K562 (cell line): ENCODE results near the gene RAB40B. TPM values are rescaled to one million over a fixed set of nuclear protein-coding genes. Genes with fewer than 3 reads are reported as not detected.

Experiments used
- CBX2 ChIP-seq: fragments of 200-600 bp; sonication (generic); IDR thresholded peaks from one replicate; pipeline ENCODE4 v1.6.1; 2012; ENCODE audit warnings: mild to moderate bottlenecking, low read length, inconsistent platforms; ENCODE audit not compliant: insufficient read depth, poor library complexity, severe bottlenecking
- DMBX1 ChIP-seq: fragments of 250-450 bp; sonication (Bioruptor Pico); IDR thresholded peaks from 2 replicates; pipeline ENCODE4 v1.8.0; 2022; ENCODE audit warnings: inconsistent platforms, mild to moderate bottlenecking, moderate library complexity, borderline replicate concordance
- GABPB1 ChIP-seq: sonication (generic); formaldehyde crosslinking; IDR thresholded peaks from 2 replicates; pipeline ENCODE4 v1.8.0; 2022; ENCODE audit warnings: mild to moderate bottlenecking, missing genetic modification reagents
- ILK ChIP-seq: fragments of 450-650 bp; IDR thresholded peaks from 2 replicates; pipeline ENCODE4 v1.6.1; 2016; ENCODE audit warnings: missing genetic modification characterization, low read depth, mild to moderate bottlenecking, missing compliant biosample characterization, moderate library complexity, borderline replicate concordance
- MAZ ChIP-seq, 2 experiments: fragments of 450-650 bp in 1 of 2; sonication (generic) in 1 of 2; formaldehyde crosslinking; IDR thresholded peaks in 1 of 2; conservative IDR thresholded peaks in 1 of 2; 2 replicates each; pipeline versions ENCODE4 v1.4.0 to v1.5.0; 2020; ENCODE audit warnings: mild to moderate bottlenecking in 1 of 2, missing genetic modification reagents in 1 of 2
- POLR2AphosphoS5 ChIP-seq: IDR thresholded peaks from 2 replicates; pipeline ENCODE4 v1.6.1; 2011; ENCODE audit warnings: mild to moderate bottlenecking, low read depth, low read length, moderate library complexity; ENCODE audit not compliant: control insufficient read depth, insufficient read depth
- RAD21 ChIP-seq, 2 experiments: fragments of 250-450 bp in 1 of 2; fragments of 450-650 bp in 1 of 2; sonication (Bioruptor Pico) in 1 of 2; formaldehyde crosslinking in 1 of 2; IDR thresholded peaks in 1 of 2; conservative IDR thresholded peaks in 1 of 2; 2 replicates each; pipeline versions ENCODE4 v1.4.0 to v1.8.0; 2020 to 2022; ENCODE audit warnings: mild to moderate bottlenecking in 2 of 2, moderate library complexity in 1 of 2
- RAD51 ChIP-seq: fragments of 450-650 bp; IDR thresholded peaks from 2 replicates; pipeline ENCODE4 v1.7.1; 2016; ENCODE audit warnings: low read depth, mild to moderate bottlenecking, borderline replicate concordance
- RB1 ChIP-seq: fragments of 450-650 bp; IDR thresholded peaks from 2 replicates; pipeline ENCODE4 v1.6.1; 2017; ENCODE audit warnings: low read depth, mild to moderate bottlenecking
- STAG1 ChIP-seq: sonication (generic); formaldehyde crosslinking; IDR thresholded peaks from 2 replicates; pipeline ENCODE4 v1.5.0; 2020; ENCODE audit warnings: missing genetic modification reagents, borderline replicate concordance
- TFAP4 ChIP-seq: sonication (generic); formaldehyde crosslinking; IDR thresholded peaks from 2 replicates; pipeline ENCODE4 v1.8.0; 2022; ENCODE audit warnings: missing genetic modification reagents, mild to moderate bottlenecking, moderate library complexity, borderline replicate concordance
- ZFP30 ChIP-seq: fragments of 250-450 bp; sonication (Bioruptor Pico); IDR thresholded peaks from 2 replicates; pipeline ENCODE4 v1.8.0; 2022; ENCODE audit warnings: moderate library complexity, mild to moderate bottlenecking, inconsistent platforms, borderline replicate concordance
- ZFPM2 ChIP-seq: fragments of 250-450 bp; sonication (Bioruptor Pico); IDR thresholded peaks from 2 replicates; pipeline ENCODE4 v1.5.1; 2022; ENCODE audit warnings: mild to moderate bottlenecking
- ZNF263 ChIP-seq: sonication (generic); formaldehyde crosslinking; IDR thresholded peaks from 2 replicates; pipeline ENCODE4 v1.8.0; 2022; ENCODE audit warnings: mild to moderate bottlenecking, missing genetic modification reagents, borderline replicate concordance
- polyA plus RNA-seq, 8 experiments: library from polyadenylated mRNA; depleted of rRNA in 4 of 8; stranded (reverse) in 5 of 8; unstranded in 3 of 8; fragments of >200 nt; fragmentation: Nextera tagmentation in 2 of 8; fragmentation: Illumina TruSeq in 1 of 8; extraction: Ambion mirVana in 2 of 8; extraction: Trizol in 1 of 8; gene quantifications; 2 replicates each; pipeline versions ENCODE4 v1.2.1 to v1.2.3, GENCODE V29; 2011 to 2014; ENCODE audit warnings: inconsistent platforms in 1 of 8, missing spikeins in 1 of 8
- total RNA-seq, 7 experiments: library from RNA; depleted of rRNA in 6 of 7; stranded (reverse); fragments of >200 nt in 6 of 7; fragmentation: Illumina TruSeq in 2 of 7; extraction: Trizol in 2 of 7; gene quantifications; 2 replicates each; pipeline versions ENCODE4 v1.2.1 to v1.2.3, GENCODE V29; 2011 to 2021; ENCODE audit warnings: low replicate concordance in 1 of 7
- TF ChIP-seq, protein P1 (sequence below): IDR thresholded peaks from 3 replicates; pipeline ENCODE4 v1.6.1; 2011; ENCODE audit warnings: borderline replicate concordance, mild to moderate bottlenecking; ENCODE audit not compliant: insufficient read length, insufficient read depth
- TF ChIP-seq, protein P2 (sequence below): sonication (generic); formaldehyde crosslinking; IDR thresholded peaks from 2 replicates; pipeline ENCODE4 v1.8.0; 2022; ENCODE audit warnings: mild to moderate bottlenecking, missing genetic modification reagents

Gene RAB40B
- total and polyA plus RNA-seq, 9 of the 15 experiments (the other 6 are each of a cell fraction or from before 2014, with no cell fraction given): 0.13 to 4.6 (median 1.4) TPM

GRCh38 chr17:82668631-82669099 lies 29.8 kb downstream of the RAB40B start (continued):
- TF ChIP-seq CBX2 (no peak), RB1 (0 out of 2 replicates have a peak, but pooled peaks have one; percentile 60), MAZ (CRISPR knock-in tag; conservative IDR thresholded peaks at IDR 0.05 in 1 of 2, IDR thresholded peaks at IDR 0.05 in 1 of 2) (0 out of 4 replicates have a peak, but pooled peaks of 1 of the 2 experiments have one; percentile 28), POLR2AphosphoS5 (no peak), ZFPM2 (CRISPR knock-in tag) (no peak), DMBX1 (CRISPR knock-in tag) (no peak), ILK (tag) (no peak), ZNF263 (CRISPR knock-in tag) (peak; percentile 56; the same call in 1 of the 2 replicates), RAD51 (no peak), STAG1 (peak; percentile 72), GABPB1 (peak; percentile 44; the same call in 1 of the 2 replicates), TFAP4 (peak; percentile 49; the same call in 1 of the 2 replicates), ZFP30 (CRISPR knock-in tag) (no peak), RAD21 (CRISPR knock-in tag; conservative IDR thresholded peaks at IDR 0.05 in 1 of 2, IDR thresholded peaks at IDR 0.05 in 1 of 2) (peak; percentile 57 to 78)
- TF ChIP-seq, protein P1, sequence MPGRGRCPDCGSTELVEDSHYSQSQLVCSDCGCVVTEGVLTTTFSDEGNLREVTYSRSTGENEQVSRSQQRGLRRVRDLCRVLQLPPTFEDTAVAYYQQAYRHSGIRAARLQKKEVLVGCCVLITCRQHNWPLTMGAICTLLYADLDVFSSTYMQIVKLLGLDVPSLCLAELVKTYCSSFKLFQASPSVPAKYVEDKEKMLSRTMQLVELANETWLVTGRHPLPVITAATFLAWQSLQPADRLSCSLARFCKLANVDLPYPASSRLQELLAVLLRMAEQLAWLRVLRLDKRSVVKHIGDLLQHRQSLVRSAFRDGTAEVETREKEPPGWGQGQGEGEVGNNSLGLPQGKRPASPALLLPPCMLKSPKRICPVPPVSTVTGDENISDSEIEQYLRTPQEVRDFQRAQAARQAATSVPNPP: no peak
- TF ChIP-seq, protein P2, sequence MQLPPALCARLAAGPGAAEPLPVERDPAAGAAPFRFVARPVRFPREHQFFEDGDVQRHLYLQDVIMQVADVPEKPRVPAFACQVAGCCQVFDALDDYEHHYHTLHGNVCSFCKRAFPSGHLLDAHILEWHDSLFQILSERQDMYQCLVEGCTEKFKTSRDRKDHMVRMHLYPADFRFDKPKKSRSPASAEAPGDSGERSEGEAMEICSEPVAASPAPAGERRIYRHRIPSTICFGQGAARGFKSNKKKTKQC: 0 out of 2 replicates have a peak, but pooled peaks have one; percentile 44
